ENCODE results near the gene LRG1.

Gene LRG1, protein sequence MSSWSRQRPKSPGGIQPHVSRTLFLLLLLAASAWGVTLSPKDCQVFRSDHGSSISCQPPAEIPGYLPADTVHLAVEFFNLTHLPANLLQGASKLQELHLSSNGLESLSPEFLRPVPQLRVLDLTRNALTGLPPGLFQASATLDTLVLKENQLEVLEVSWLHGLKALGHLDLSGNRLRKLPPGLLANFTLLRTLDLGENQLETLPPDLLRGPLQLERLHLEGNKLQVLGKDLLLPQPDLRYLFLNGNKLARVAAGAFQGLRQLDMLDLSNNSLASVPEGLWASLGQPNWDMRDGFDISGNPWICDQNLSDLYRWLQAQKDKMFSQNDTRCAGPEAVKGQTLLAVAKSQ

DNA sequence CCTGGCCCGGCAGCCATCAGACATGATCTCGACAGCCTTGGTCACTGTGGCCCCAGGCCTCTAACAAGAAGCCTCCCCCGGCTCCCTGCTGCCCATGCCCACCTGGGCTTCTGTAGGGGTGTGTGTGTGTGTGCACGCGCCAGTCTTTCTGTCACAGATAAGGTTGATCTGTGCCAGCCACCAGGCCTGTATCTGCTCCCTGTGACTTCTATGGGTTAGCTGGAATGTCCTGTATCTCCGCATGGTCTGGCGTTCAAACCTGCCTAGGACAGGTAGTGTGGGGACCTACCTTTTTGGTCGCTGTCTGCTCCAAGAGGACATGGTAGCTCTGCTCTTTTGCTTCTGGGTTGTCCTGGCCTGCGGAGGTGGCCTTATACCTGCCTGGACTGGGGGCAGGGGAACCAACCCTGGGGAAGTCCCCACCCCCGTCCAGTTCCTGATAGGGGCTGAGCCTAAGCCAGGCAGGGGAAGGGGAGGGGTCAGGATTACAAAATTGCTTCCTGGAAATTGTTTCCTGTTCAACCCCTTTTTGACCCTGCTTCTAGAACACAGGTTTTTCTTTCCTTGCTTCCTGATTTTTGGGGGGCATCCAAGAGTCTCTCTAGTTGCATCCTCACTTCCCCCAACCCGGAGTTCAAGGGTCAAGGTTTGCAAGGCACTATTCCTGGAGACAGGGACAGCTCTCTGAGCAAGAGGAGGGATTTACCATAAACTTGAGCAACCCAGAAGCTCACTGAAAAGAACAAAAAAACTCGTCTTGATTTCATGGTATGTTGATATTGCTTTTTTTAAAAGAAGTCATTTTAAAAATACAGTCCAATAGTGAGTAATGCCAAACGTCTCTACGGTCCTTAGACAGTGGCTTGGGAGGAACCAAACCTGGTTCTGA, at the start of gene LRG1:
TSS of gene LRG1 (minus strand) at position 344 of the 889 bp plus-strand sequence. CDS start at position 321, 23 bp downstream.
- DNase-seq (ENCODE audit: low read depth in 2 of 2), result no peak

DNA sequence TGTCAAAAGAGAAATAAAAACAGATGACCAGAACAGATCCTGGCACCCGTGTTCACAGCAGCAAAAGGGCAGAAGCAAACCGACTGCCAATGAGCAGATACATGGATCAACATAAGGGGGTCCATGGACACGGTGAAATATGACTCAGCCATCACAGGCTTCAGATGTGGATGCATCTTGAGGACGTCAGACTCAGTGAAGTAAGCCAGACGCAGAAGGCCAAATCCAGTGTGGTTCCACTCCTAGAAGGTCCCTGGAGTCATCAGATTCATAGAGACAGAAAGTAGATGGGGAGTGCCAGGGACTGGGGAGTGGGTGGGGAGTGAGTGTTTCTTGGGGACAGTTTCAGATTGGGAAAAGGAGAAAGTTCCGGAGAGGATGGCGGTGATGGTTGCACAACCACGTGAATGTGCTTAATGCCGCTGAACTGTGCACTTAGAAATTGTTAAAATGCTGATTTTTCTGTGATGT, 48.5 kb upstream of the LRG1 start:
- DNase-seq (ENCODE audit: low read depth in 2 of 2), result no peak

DNA sequence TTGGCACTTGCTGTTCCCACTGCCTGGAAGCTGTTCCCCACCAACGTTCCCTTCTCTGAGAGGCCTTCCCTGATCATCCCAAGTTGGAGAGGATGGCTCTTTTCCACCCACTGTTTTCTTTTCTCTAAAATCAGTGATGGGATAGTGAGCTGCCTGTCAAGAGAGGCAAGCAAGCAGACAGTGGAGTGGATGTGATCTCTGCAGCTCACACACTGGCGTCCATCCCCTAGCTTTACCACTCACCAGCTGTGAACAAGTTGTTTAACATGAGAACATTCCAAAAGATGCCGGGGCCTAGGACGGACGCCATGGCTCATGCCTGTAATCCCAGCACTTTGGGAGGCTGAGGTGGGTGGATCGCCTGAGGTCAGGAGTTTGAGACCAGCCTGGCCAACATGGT, 47.7 kb upstream of the LRG1 start:
- DNase-seq (ENCODE audit: low read depth in 2 of 2), result no peak

DNA sequence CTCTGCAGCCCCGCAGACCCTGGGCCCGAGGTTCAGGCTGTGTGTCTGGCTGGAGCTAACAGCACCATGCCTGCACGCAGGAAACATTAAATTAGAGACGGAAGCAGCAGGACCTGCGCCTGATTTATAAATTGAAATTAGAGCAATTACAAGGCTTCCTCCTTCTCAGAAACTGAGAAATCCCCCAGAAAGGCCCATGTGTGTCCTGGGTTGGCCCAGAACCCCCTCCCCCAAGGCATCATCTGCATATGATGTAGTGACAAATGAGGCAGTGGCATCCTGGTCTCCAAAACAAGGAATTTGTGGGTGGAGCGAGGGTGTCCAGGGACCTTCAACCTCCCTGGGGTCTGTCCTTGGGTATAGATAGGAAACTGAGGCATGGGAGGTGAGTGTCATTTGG, 46.9 kb upstream of the LRG1 start:
- no peak for DNase-seq (ENCODE audit: low read depth in 2 of 2)

DNA sequence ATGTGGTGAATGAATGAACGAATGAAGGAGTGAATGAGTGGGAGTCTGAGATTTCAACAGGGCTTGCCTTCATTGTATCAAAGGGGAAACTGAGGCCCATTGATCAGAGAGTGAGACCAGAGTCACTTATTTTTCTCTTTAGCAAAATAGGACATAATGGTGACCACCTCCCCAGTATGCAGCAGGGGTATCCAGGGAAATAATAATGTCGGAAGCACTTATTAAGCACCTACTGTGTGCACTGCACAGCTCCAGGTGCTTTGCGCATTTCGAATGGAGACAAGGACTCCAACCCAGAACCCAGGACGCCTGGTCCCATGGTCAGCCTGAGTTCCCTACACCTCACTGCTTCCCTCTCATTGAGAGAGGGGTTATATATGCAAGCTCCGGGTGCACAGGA, 46.4 kb upstream of the LRG1 start:
- DNase-seq (ENCODE audit: low read depth in 2 of 2), result no peak

DNA sequence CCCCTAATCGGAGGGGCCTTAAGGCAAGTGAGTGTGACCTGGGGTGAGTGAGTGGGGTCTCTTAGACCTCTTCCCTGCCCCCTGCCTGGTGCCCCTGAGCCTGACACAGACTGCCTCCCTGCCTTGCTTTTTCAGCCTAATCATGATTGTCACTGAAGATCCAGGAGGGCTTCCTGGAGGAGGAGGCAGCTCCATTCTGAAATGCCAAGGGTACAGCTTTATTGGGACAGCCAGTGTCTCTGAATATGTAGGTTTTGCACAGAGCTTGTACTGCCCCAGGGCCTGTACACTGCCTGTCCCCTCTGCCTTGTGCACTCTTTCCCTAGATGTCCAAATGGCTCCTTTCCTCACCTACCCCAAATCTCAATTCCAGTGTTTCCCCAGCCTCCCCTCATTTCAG, 45.7 kb upstream of the LRG1 start:
- no peak for DNase-seq (ENCODE audit: low read depth in 2 of 2)

DNA sequence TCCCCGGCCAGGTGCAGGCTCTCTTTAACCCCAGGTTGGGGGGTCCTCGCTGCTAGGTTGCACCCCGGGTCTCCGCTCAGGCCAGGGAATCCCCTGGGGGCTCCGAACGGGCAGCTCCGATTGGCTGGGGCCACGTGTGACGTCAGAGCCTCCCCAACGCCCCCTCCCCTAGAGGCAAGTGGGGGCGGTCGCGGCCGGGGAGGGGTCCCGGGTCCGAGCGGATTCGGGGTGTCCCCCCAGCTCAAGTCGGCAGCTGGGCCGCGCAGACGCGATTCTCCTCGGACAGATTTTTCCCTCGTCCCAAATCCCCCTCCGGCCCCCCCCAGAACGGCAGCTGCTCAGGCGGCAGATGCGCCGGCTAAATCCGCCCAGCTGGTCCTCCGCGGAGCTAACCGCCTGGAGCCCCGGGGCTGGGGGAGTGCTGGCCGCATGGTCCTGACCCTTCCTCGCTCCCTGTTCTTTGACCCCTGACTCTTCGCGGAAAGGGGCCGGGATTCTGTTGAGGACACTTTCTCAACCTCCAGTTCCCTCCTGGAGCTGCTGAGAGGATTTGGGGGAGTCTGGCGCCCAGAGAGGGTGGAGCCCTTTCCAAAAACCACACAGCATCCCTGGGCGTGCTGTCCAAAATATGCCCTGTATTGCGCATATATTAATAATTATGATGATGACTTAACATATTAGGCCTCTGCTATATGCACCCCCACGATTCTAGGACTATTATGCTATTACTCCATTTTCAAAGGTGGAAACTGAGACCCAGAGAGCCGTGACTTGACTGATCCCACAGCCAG, 45.0 kb upstream of the LRG1 start:
- no peak for DNase-seq (ENCODE audit: low read depth in 2 of 2)

DNA sequence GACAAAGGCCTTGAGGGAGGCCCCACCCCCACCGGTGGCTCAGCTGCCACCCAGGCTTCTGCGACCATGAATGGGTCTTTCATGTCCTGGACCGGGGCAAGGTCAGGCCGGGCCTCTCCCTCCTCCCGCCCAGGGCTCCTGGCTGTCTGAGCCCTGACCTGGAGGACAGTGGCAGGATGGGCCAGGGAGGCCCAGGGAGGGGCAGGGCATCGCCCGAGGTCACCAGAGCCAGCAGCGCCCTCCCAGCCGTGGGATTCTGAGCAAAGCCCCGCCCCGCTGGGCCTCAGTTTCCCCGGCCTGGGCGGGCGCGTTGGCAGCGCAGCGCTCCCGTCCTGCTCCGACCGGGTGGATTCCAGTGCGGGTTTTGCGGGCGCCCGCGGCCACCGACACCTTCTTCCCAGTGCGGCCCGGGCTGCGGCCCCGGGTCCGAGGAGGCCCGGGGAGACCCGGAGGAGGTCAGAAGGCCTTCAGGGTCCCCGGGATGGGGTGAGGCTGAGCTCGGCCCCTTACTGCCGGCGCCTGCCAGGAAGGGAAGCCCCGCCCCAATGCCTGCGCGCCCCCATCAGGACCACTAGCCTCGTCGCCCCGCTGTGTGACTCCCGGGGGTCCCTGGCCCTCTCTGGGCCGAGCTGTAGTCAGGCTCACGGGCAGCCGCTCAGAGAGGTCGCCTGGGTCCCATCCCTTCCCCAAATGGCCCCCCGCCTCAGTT, 44.3 kb upstream of the LRG1 start:
- no peak for DNase-seq (ENCODE audit: low read depth in 2 of 2)

DNA sequence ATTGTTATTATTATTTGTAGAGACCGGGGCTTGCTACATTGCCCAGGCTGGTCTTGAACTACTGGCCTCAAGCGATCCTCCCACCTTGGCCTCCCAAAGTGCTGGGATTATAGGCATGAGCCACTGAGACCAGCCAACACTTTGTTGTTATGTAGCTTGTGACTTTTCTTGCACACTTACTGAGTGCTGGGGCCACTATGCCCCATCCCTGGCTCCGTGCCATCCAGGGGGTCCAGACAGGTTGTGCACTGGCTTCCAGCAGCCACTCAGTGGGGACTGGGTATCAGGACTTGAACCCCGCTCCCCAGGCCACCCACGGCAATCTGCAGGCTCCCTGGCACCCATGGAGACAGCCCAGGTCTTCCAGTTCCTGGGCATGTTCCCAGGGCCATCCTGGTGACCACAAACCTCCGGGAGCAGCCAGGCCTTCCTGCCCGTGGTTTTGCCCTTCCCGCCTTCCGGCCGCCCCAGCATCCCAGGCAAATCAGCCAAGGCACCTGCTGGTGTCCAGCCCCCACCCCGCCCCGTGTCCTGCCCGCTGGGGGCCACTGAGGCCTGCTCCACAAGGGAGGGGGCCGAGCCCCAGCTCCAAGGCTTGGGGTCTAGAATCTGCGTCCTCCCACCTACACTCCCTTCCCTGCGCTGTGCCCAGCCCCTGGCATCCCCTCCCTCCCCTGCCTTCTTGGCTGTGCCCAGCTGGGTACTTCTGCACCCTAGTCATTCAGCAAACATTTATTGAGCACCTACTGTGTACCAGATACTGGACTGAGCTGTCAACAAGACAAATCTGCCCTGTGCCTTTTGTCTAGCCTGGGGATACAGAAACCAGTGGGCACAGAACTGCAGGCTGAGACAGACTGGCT, 43.4 kb upstream of the LRG1 start:
- no peak for DNase-seq (ENCODE audit: low read depth in 2 of 2)

DNA sequence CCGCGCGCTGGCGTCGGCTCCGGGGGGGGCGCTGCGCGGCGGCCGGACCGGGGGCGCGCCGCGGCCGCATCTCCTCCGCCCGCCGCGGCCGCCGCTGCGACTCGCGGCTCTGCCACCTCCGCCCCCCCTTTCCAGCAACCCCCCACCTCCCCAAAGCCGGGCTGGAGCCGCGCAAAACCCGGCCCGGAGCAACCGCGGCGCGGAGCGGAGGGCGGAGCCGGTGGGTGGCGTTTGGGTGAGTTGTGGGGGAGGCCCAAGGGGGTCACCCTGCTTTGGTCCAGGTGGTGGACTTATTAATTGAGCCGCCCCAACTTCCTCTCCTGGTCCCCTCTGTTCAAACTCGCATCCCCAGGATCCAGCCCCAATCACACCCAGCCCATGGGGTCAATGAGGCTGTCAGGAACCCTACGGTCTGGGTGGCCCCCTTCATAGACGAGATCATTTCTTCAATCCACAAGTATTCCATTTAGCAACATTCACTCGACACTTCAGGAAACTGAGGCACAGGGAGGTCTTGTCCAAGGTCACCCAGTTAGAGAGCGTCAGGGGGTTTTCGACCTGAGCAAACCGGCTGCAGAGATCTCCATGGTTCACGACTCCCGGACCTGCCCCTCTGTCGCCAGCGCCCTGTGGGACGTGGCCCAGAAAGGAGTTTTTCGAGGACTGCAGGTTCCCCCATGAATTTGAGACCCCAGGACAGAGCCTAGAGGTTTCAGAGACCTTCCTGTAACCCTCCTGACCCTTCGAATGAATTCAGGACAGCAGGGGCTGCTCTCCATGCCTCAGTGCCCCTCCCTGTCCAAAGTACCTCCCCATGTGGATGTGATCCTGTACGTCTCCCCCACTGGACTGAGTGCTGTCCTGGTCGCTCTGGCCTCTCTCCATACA, 42.1 kb upstream of the LRG1 start:
- no peak for DNase-seq (ENCODE audit: low read depth in 2 of 2)

DNA sequence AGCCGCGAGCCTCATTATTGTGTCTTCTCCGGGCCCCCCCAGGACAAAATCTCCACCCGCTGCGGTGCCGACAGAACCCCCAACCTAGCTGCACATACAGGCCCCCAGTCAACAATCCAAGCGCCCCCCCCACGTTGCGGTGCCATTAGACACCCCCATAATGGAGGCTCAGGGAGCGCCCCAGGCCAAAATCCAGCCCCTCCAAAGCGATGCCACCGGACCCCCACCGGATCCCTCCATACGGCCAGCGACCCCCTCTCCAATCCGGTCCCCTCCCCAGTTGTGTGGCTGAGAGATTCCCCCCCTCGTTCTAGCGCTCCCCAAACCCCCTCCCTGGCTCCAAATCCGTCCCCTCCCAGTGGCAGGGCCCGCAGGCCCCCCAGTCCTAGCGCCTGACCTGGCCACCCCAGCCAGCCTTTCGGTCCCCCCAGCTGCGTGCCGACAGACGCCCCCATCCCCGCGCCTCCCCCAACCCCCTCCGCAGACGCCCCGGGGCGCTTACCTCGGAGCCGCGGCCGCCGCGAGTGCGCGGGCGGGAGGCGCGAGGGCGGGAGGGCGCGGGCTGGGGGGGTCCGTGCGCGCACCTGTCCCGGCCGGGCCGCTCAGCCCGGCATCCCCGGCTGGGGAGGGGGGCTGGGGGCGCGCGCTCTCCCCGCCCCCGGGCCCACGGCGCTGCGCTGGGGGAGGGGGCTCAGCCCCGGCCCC, 41.3 kb upstream of the LRG1 start:
- DNase-seq (ENCODE audit: low read depth in 2 of 2), result no peak

DNA sequence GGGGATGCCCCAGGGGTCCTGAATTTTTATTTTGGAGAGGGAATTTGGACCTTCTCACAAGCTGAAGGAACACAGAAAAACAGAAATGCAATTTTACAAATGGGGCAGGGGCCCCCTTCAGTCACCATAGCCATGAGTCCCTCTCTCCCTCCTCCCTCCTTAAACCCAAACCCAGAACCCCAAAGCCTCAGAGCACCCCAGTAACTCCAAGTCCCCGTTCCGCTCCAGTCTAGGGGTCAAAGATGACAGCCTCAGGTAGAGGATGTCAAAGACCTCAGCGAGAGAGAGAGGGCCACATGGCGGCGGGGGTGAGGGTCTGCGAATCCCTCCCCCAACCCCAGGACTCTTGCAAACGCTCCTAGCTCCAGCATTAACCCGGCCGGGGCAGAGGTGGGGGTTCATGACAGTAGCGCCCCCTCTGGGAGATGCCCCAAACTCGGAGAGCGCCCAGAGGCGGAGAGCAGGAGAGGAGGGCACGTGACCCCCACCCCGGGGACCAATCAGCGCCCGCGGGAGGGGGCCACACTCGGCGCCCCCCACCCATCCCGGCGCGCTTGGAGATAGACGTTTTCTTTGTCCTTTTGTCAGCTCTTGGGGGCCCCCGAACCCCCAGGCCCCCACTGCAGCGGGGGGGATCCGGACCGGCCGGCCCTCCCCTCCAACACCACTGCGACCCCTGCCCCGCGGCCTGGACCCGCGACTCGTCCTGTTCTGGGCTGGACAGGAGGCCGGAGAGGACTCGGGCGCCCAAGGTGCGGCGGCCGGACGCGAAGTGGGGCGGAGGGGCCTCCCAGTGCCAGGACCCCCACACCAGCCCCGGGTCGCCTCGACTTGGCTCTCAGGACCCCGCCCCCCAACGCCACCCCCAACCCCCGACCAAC, 40.4 kb upstream of the LRG1 start:
- no peak for DNase-seq (ENCODE audit: low read depth in 2 of 2)

DNA sequence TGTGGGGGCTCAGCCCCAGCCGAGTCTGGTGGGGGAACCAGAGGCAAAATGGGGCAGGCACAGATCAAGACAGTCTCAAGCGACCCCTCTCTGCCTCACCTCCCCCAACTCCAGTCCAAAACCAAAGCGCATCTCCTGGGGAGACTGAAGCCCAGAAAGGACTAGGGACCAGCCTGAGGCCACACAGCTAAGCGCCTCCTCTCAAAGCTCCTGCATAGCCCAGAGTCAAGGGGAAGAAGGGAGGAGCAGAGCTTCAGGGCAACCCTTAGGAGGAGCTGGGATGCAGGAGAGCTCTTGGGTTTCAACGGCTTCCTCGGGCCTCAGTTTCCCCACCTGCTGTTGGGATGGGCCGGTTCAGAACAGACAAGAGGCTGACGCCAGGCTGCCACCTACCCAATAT, 39.6 kb upstream of the LRG1 start:
- no peak for DNase-seq (ENCODE audit: low read depth in 2 of 2)

DNA sequence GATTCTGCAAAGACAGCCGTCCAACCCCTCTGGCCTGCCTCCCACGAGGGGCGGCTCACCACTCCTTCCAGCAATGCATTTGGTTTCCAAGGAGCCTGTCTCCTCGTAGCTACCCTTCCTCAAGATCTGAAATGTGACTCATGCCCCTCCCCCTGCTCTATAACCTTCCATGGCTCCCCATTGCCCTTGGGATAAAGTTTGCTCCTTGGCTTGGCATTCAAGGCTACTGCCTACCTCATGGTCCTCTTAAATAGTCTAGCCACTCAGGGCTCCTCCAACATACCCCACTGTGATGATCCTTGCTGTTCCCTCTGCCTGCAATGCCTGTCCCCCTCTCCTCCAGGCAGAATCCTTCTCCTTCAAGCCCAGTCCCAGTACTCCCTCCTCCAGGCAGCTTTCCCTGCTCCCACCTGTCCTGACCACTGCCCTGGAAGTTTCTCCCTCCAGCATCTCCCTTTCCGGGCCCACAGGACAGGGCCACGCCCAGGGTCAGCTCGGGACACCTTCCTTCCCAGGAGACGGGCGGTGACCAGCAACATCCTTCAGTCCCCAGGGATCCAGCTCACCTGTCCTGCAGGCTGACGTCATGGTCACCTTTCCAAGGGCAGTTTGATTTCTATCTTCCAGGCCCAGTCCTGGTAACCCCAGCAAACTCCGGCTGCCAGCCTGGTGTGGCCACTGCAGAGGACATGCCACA, 38.9 kb upstream of the LRG1 start:
- no peak for DNase-seq (ENCODE audit: low read depth in 2 of 2)

DNA sequence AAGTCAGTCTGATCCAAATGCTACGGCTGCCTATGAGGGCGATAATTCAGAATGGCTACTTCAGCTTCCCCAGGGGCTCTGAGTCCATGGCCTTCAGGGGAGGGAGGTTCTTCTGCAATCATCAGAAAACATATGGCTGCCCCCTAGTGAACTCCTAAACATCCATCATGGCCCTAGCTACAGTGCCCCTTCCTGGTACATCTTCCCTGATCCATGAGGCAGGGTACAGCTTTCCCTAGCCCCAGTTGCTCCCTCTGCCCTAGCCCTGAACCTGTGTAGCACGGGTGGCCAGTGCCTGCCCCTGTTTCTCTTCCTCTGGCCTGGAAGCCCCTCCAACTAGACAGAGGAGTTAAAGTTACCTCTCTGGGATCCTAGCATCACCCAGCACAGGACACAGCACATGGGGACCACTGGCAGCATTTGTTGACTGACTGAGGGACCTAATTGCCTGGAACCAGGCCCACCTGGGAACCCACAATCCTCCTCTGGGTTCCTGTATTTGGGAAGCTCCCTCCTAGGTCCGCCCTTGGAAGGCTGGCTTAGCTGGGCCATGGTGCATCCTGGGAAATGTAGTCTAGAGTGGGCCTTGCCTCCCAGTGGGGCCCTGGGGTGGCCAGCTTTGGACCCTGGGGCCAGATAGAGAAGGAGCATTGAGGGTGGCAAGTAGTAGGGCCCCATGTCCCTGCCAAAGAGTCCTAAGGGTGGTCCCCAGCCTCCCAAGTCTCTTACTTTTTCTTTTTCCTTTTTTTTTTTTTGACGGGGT, 37.4 kb upstream of the LRG1 start:
- no peak for DNase-seq (ENCODE audit: low read depth in 2 of 2)

Measured in activated CD8-positive, alpha-beta memory T cell treated with anti-CD3 and anti-CD28 coated beads for 4 hours (primary cell).